Kidney epithelial cell (primary cell): ENCODE measurements around the gene NDUFS1. TPM values are rescaled to one million over a fixed set of nuclear protein-coding genes. Genes with fewer than 3 reads are reported as not detected.
"Not testable (repeated sequence)": the region's sequence is repeated elsewhere in the genome, so short reads cannot be mapped to it uniquely, and the experiment has no call there.

Experiments
- DNase-seq: peaks from one replicate; pipeline ENCODE4 v3.0.0-alpha.2; 2010; ENCODE audit warnings: low read depth
- H3K27me3 ChIP-seq: 2 replicates; pipeline ENCODE4 v1.6.0; 2011; ENCODE audit warnings: low read length; ENCODE audit not compliant: control insufficient read depth, insufficient read depth
- H3K36me3 ChIP-seq: 2 replicates; pipeline ENCODE4 v1.5.1; 2011; ENCODE audit warnings: low read length; ENCODE audit not compliant: control insufficient read depth, insufficient read depth
- H3K4me3 ChIP-seq: 2 replicates; pipeline ENCODE4 v1.5.1; 2011; ENCODE audit warnings: low read depth, mild to moderate bottlenecking, control low read depth, low read length
- total RNA-seq: library from RNA; depleted of rRNA; stranded (reverse); fragments of >200 nt; gene quantifications from 2 replicates; pipeline ENCODE4 v1.2.3, GENCODE V29; 2015
- TF ChIP-seq, protein P1 (sequence below): IDR thresholded peaks from 2 replicates; pipeline ENCODE4 v1.5.1; 2011; ENCODE audit warnings: mild to moderate bottlenecking, moderate library complexity, low read length, control low read depth, inconsistent platforms; ENCODE audit not compliant: insufficient read depth, poor library complexity, severe bottlenecking

The NDUFS1 gene
- 102 and 107 TPM in 2 replicates for total RNA-seq

DNA sequence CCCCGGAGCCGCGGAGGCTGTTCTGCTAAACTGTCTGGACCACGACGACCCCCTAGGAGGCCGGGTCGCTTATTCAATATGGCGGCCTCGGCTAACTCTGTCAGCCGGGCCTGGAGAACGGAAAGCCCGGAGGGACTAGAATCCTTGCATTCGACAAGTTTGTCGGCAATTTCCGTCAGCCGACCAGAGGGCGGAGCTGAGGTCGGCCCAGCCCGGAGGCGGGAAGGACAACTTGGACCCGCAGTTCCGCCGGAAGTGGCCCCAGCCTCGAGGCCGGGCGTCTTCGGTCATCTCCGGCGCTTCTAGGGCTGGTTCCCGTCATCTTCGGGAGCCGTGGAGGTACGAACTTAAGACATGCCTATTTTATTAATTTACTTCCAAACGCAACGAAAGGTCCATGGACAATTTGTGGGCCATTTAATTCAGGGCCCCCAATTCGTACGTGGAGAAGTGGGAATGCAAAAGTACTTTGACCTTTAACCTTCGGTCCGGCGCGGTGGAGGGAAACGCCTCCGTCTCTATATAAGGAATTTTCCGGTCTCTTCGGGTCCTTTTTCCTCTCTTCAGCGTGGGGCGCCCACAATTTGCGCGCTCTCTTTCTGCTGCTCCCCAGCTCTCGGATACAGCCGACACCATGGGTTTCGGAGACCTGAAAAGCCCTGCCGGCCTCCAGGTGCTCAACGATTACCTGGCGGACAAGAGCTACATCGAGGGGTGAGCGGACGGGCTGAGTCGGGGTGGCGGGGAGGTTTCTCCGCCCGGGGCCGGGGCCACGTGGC, at the start of gene NDUFS1, which contains the start of gene EEF1B2:
NDUFS1 (minus strand) TSS at position 99 of the 779 bp plus-strand sequence. CDS start 5,766 bp downstream, outside the sequence.
EEF1B2 (plus strand) TSS at position 550 of the 779 bp plus-strand sequence; CDS start at position 635, 85 bp downstream.
- H3K4me3 ChIP-seq: peak within 1 kb of the TSS; percentile 83
- DNase-seq: peak; percentile 89
- no peaks in the 10 kb centered on the region for H3K36me3 ChIP-seq
- TF ChIP-seq, protein P1, sequence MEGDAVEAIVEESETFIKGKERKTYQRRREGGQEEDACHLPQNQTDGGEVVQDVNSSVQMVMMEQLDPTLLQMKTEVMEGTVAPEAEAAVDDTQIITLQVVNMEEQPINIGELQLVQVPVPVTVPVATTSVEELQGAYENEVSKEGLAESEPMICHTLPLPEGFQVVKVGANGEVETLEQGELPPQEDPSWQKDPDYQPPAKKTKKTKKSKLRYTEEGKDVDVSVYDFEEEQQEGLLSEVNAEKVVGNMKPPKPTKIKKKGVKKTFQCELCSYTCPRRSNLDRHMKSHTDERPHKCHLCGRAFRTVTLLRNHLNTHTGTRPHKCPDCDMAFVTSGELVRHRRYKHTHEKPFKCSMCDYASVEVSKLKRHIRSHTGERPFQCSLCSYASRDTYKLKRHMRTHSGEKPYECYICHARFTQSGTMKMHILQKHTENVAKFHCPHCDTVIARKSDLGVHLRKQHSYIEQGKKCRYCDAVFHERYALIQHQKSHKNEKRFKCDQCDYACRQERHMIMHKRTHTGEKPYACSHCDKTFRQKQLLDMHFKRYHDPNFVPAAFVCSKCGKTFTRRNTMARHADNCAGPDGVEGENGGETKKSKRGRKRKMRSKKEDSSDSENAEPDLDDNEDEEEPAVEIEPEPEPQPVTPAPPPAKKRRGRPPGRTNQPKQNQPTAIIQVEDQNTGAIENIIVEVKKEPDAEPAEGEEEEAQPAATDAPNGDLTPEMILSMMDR: no peak
- no peaks in the 10 kb centered on the region for H3K27me3 ChIP-seq

DNA sequence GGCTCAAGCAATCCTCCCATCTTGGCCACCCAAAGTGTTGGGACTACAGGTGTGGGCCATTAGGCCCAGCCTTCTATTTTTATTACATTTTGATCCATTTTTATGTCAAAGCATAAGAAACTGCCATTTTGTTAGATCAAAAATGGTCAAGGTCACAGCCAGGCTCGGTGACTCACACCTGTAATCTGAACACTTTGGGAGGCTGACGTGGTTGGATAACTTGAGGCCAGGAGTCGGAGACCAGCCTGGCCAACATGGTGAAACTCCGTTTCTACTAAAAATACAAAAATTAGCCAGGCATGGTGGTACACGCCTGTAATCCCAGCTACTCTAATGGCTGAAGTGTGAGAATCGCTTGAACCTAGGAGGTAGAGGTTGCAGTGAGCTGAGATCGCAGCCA, 49.7 kb upstream of the NDUFS1 start:
- no peak for DNase-seq

DNA sequence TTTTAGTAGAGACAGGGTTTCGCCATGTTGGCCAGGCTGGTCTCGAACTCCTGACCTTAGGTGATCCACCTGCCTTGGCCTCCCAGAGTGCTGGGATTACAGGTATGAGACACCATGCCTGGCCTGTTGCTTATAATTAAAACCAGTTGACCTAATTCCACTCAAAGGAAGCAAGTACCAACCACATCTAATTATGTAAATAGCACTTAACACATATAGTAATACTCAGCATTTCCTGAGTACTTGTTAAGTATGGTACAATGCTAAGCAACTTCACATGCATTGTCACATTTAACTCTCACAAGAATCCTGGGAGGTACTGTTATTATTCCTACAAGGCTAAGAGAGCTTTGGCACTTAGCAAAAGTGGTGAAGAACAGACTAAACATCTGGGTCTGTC, 48.1 kb upstream of the NDUFS1 start:
- DNase-seq: not testable (repeated sequence)

More for the DNA sequence above, 49.7 kb upstream of the NDUFS1 start:
- Histone ChIP-seq H3K36me3 (no peaks in the 10 kb centered on the region), H3K27me3 (no peaks in the 10 kb centered on the region), H3K4me3 (no peak overlapping the region)
- TF ChIP-seq, protein P1: no peak

DNA sequence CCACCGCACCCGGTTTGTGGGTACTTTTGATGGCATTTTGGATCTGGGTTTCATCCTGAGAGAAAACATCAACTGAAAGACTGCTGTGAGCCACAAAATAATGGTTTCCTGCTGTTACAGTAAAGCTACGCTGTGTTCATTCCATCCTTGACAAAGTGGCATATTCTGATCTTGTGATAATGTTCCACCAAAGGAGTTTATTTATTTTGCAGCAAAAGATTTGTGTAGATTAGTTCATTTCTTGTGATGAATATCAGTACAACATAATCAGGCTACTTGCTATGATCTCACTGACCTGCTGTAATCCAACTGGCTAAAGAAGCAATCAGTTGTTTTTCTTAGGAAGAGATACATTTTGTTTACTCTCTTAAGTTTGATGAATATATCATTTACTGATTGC, 45.5 kb upstream of the NDUFS1 start:
- Histone ChIP-seq H3K27me3 (no peaks in the 10 kb centered on the region), H3K4me3 (no peak overlapping the region), H3K36me3 (no peaks in the 10 kb centered on the region)
- no peak for DNase-seq
- TF ChIP-seq, protein P1: no peak

More for the DNA sequence above, 48.1 kb upstream of the NDUFS1 start:
- not testable (repeated sequence) for H3K4me3 ChIP-seq, H3K36me3 ChIP-seq, H3K27me3 ChIP-seq

DNA sequence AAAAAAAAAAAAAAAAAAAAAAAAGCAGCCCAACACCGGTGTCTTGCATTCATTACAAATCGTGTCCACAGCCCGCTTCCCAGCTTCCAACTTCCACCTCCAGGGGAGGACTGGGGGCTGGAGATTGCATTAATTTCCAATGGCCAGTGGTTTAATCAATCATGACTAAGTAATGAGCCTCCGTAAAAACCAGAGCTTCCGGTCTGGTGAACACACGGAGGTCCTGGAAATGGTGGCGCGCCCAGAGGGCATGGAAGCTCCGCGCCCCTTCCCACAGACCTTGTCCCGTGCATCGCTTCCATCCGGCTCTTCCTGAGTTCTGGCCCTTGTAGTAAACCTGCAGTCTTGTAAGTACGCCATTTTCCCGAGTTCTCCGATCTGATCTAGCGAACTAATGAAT, 44.1 kb upstream of the NDUFS1 start:
- TF ChIP-seq, protein P1: no peak
- H3K4me3 ChIP-seq: no peak overlapping the region
- no peak for DNase-seq

DNA sequence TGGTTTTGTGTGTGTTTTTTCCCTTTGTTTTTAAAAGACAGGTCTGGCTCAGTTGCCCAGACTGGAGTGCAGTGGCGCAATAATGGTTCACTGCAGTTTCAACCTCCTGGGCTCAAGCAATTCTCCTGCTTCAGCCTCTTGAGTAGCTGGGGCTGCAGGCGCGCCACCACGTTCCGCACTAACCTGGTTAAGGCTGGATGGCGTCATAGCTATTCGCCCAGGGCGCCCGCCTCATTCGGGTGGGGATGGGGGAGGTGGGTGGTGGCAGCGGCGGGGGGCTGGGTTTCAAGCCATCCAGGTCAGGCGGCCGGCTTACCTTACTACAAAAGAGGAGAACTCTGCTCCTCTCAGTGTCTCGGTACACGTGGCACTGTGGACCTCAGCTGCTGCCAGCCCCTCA, 43.2 kb upstream of the NDUFS1 start:
- Histone ChIP-seq H3K4me3 (no peak overlapping the region), H3K36me3 (no peaks in the 10 kb centered on the region), H3K27me3 (no peaks in the 10 kb centered on the region)
- no peak for DNase-seq
- TF ChIP-seq, protein P1: no peak

More for the DNA sequence above, 44.1 kb upstream of the NDUFS1 start:
- Histone ChIP-seq H3K27me3 (no peaks in the 10 kb centered on the region), H3K36me3 (no peaks in the 10 kb centered on the region)
